Activated CD4-positive, alpha-beta T cell treated with anti-CD3 and anti-CD28 coated beads for 36 hours (primary cell): ENCODE data around the gene MBNL1. TPM values are rescaled to one million over a fixed set of nuclear protein-coding genes. Genes with fewer than 3 reads are reported as not detected.
A peak's percentile ranks its signal among the peaks of the same experiment; 100 is the strongest.

Experiments used
- ATAC-seq: fragments of 200-7000 bp; cut with Tn5 transposase; one replicate; pipeline ENCODE4 v1.10.0; 2021; ENCODE audit warnings: mild to moderate bottlenecking, moderate library complexity
- CTCF ChIA-PET: fragments of 350-600 bp; sonication (Branson Sonifier 250); formaldehyde crosslinking; loops from one replicate; lab custom pipeline; 2021; ENCODE audit warnings: antibody characterized with exemption; lab: Charles Lee
- POLR2A ChIA-PET: fragments of 350-600 bp; sonication (Branson Sonifier 250); formaldehyde crosslinking; loops from one replicate; lab custom pipeline; 2021; ENCODE audit warnings: antibody characterized with exemption, inconsistent platforms; lab: Charles Lee
- DNase-seq: peaks from one replicate; pipeline ENCODE4 v3.0.0-alpha.2; 2020
- H3K27ac Mint-ChIP-seq: one replicate; pipeline ENCODE4 v1.8.0; 2021; ENCODE audit warnings: mixed read lengths
- H3K27me3 Mint-ChIP-seq: one replicate; pipeline ENCODE4 v1.8.0; 2021; ENCODE audit warnings: mixed read lengths
- H3K36me3 Mint-ChIP-seq: one replicate; pipeline ENCODE4 v1.8.0; 2021; ENCODE audit warnings: low read depth, mixed read lengths
- H3K4me1 Mint-ChIP-seq: one replicate; pipeline ENCODE4 v1.8.0; 2021; ENCODE audit warnings: mixed read lengths
- H3K4me3 Mint-ChIP-seq: one replicate; pipeline ENCODE4 v1.8.0; 2021; ENCODE audit warnings: mild to moderate bottlenecking, moderate library complexity, mixed read lengths
- H3K9me3 Mint-ChIP-seq: one replicate; pipeline ENCODE4 v1.8.0; 2021; ENCODE audit warnings: low read depth, mixed read lengths
- intact Hi-C, 2 experiments: fragments of 100-400 bp; cut with DNase I in 1 of 2; cut with micrococcal nuclease in 1 of 2; formaldehyde crosslinking; loops; one replicate each; pipeline versions ENCODE4 v1.14.2 to v1.15.1; 2022 to 2024; cut with DNase I, micrococcal nuclease
- total RNA-seq, 2 experiments: library from RNA; stranded (reverse); gene quantifications; one replicate each; pipeline ENCODE4 v1.2.3, GENCODE V29; 2021

The MBNL1 gene
- total RNA-seq, 2 experiments from 2014 or later, result 317 to 481 TPM

GRCh38 chr3:152322756-152323155, 54.0 kb downstream of the MBNL1 start:
- POLR2A ChIA-PET, result no interaction called here
- H3K4me1 Mint-ChIP-seq, result peaks cover 82% of the 10 kb centered on the region

GRCh38 chr3:152323834-152324233, 55.1 kb downstream of the MBNL1 start:
- Mint-ChIP-seq H3K27ac (peak overlapping the region; percentile 73), H3K36me3 (peaks cover 38% of the 10 kb centered on the region), H3K9me3 (no peaks in the 10 kb centered on the region), H3K4me3 (peak overlapping the region; percentile 48), H3K27me3 (no peaks in the 10 kb centered on the region), H3K4me1 (peaks cover 81% of the 10 kb centered on the region)
- intact Hi-C loops, result loop anchor here (2.0 to 10.0 kb wide), 2 partner anchors 15 to 1301 kb away; no protein-coding TSS in a partner anchor
- CTCF ChIA-PET, result interaction anchor here (0.7 to 1.4 kb wide), 4 partner anchors 10 to 148 kb away, joined by 3 read pairs; no protein-coding TSS in a partner anchor
- DNase-seq (no peak), ATAC-seq (peak; percentile 78)
- POLR2A ChIA-PET, result interaction anchor here (1.2 kb wide), 1 partner anchor 9 kb away, joined by 3 read pairs; no protein-coding TSS in a partner anchor

More at GRCh38 chr3:152322756-152323155, 54.0 kb downstream of the MBNL1 start:
- intact Hi-C loops, result loop anchor here in 1 of 2 experiments (10.0 kb wide), 1 partner anchor 1302 kb away; no protein-coding TSS in a partner anchor
- Mint-ChIP-seq H3K4me3 (peak overlapping the region; percentile 18), H3K36me3 (peaks cover 37% of the 10 kb centered on the region), H3K27ac (peak overlapping the region; percentile 48), H3K27me3 (no peaks in the 10 kb centered on the region), H3K9me3 (no peaks in the 10 kb centered on the region)
- CTCF ChIA-PET, result no interaction called here
- DNase-seq, result no peak
- ATAC-seq, result no peak

DNA sequence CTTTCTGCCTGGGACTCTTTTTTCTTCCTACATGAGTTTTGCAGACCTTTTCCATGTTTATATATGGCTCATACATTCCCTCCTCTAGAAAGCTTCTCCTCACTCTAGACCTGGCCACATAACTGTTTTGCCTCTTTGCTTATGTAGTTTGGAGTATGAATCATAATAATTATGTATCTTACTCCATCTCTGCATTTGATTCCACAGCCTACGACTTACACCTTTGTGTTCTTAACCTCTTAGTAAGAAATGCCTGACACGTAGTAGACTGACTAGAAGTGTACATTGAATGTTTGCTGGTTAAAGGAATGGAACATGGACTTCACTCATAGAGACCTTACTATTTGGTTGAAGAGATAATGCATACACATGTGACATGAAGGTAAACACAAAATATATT, 56.4 kb downstream of the MBNL1 start:
- H3K4me1 Mint-ChIP-seq, result peaks cover 79% of the 10 kb centered on the region
- no peaks in the 10 kb centered on the region for H3K27me3 Mint-ChIP-seq
- no peaks in the 10 kb centered on the region for H3K9me3 Mint-ChIP-seq
- peaks cover 31% of the 10 kb centered on the region for H3K36me3 Mint-ChIP-seq
- POLR2A ChIA-PET, result no interaction called here
- CTCF ChIA-PET, result no interaction called here
- ATAC-seq (peak; percentile 58), DNase-seq (no peak)
- intact Hi-C loops, result loop anchor here (2.0 to 10.0 kb wide), 2 partner anchors 16 to 1300 kb away; no protein-coding TSS in a partner anchor
- peak overlapping the region; percentile 20 for H3K4me3 Mint-ChIP-seq
- peak overlapping the region; percentile 62 for H3K27ac Mint-ChIP-seq

- Mint-ChIP-seq H3K27me3 (no peaks in the 10 kb centered on the region), H3K9me3 (no peaks in the 10 kb centered on the region), H3K36me3 (peaks cover 41% of the 10 kb centered on the region), H3K27ac (peak overlapping the region; percentile 67), H3K4me1 (peaks cover 81% of the 10 kb centered on the region), H3K4me3 (no peak overlapping the region)
- POLR2A ChIA-PET, result no interaction called here
- DNase-seq (no peak), ATAC-seq (no peak)
- CTCF ChIA-PET, result interaction anchor here (1.8 to 2.2 kb wide), 3 partner anchors 10 to 23 kb away, joined by 3 to 6 read pairs (median 4); no protein-coding TSS in a partner anchor
- intact Hi-C loops, result loop anchor here in 1 of 2 experiments (10.0 kb wide), 1 partner anchor 1298 kb away; no protein-coding TSS in a partner anchor
Measured at GRCh38 chr3:152327203-152327602, 58.5 kb downstream of the MBNL1 start.

- DNase-seq (no peak), ATAC-seq (no peak)
- intact Hi-C loops, result loop anchor here in 1 of 2 experiments (10.0 kb wide), 1 partner anchor 1296 kb away; no protein-coding TSS in a partner anchor
- Mint-ChIP-seq H3K9me3 (no peaks in the 10 kb centered on the region), H3K4me1 (peaks cover 85% of the 10 kb centered on the region), H3K27ac (peak overlapping the region; percentile 30), H3K4me3 (no peak overlapping the region), H3K27me3 (no peaks in the 10 kb centered on the region), H3K36me3 (peaks cover 44% of the 10 kb centered on the region)
- ChIA-PET POLR2A (interaction anchor here (1.2 kb wide), 1 partner anchor 85 kb away, joined by 3 read pairs; no protein-coding TSS in a partner anchor), CTCF (interaction anchor here (0.7 to 2.2 kb wide), 7 partner anchors 8 to 53 kb away, joined by 3 to 6 read pairs (median 3); no protein-coding TSS in a partner anchor)
Measured at GRCh38 chr3:152328841-152329240, 60.1 kb downstream of the MBNL1 start.

GRCh38 chr3:152330559-152330958, 61.8 kb downstream of the MBNL1 start:
- intact Hi-C loops, result no loop called here
- H3K4me3 Mint-ChIP-seq, result no peak overlapping the region
- peaks cover 88% of the 10 kb centered on the region for H3K4me1 Mint-ChIP-seq

DNA sequence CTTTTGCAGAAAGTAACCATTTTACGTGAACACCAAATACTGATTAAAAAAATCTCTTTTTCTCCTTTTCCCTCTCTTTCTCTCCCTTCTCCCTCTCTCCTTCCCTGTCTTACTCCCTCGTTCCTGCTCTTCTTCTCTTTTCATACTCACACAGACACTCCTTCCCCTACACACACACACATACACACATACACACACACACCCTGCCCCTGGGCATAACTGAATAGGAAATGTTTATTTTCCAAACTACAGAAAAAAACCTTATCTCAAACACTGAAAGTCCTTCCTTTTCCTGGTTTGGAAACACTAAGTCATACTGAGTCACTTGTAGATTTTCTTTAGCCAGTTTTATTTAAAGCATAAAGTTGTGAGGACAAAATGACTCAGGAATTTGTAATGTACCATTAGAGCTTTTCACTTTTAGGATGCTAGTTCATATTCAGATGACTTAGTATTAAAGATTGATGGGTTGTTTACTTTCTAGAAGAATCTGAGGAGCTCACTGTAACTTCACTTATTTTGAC, 62.4 kb downstream of the MBNL1 start:
- intact Hi-C loops, result no loop called here

More at GRCh38 chr3:152330559-152330958, 61.8 kb downstream of the MBNL1 start:
- CTCF ChIA-PET, result interaction anchor here (1.4 kb wide), 1 partner anchor 22 kb away, joined by 3 read pairs; no protein-coding TSS in a partner anchor
- Mint-ChIP-seq H3K9me3 (no peaks in the 10 kb centered on the region), H3K27ac (peak overlapping the region; percentile 62), H3K36me3 (peaks cover 49% of the 10 kb centered on the region), H3K27me3 (no peaks in the 10 kb centered on the region)
- POLR2A ChIA-PET, result interaction anchor here (0.6 to 1.1 kb wide), 2 partner anchors 21 to 100 kb away, joined by 3 to 4 read pairs; no protein-coding TSS in a partner anchor
- DNase-seq (no peak), ATAC-seq (no peak)

DNA sequence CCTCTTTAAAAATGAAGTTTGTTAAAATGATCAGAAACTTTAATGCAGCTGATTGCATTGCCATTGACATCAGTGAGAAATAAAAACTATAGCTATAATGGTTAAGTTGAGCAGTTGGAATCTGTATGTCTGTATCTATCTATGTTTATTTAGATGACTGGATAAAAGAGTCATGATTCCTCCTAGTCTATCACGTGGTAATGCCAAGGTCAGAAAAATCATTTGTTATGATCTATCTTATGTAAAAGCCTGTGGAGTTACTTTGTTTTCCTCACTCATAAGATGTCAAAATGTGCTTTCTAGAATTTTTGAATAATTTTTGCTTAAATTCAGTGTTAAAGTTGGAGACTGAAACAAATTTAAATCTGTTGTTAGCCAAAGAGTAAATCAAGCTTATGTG, 63.3 kb downstream of the MBNL1 start:
- peaks cover 47% of the 10 kb centered on the region for H3K36me3 Mint-ChIP-seq
- no peaks in the 10 kb centered on the region for H3K9me3 Mint-ChIP-seq
- ATAC-seq (no peak), DNase-seq (no peak)
- ChIA-PET CTCF (interaction anchor here (0.6 to 2.2 kb wide), 7 partner anchors 10 to 58 kb away, joined by 3 to 11 read pairs (median 4); no protein-coding TSS in a partner anchor), POLR2A (interaction anchor here (0.6 to 1.0 kb wide), 4 partner anchors 20 to 123 kb away, joined by 3 to 13 read pairs (median 4); no protein-coding TSS in a partner anchor)
- H3K27ac Mint-ChIP-seq, result peak overlapping the region; percentile 19
- peaks cover 83% of the 10 kb centered on the region for H3K4me1 Mint-ChIP-seq
- no peak overlapping the region for H3K4me3 Mint-ChIP-seq
- intact Hi-C loops, result loop anchor here in 1 of 2 experiments (2.0 kb wide), 1 partner anchor 43 kb away; no protein-coding TSS in a partner anchor
- no peaks in the 10 kb centered on the region for H3K27me3 Mint-ChIP-seq

More for the DNA sequence above, 62.4 kb downstream of the MBNL1 start:
- no peak for DNase-seq
- no peaks in the 10 kb centered on the region for H3K9me3 Mint-ChIP-seq
- ChIA-PET POLR2A (interaction anchor here (0.6 to 1.1 kb wide), 5 partner anchors 19 to 122 kb away, joined by 3 to 13 read pairs (median 4); no protein-coding TSS in a partner anchor), CTCF (interaction anchor here (0.6 to 2.2 kb wide), 3 partner anchors 11 to 25 kb away, joined by 3 to 11 read pairs (median 3); no protein-coding TSS in a partner anchor)
- peaks cover 49% of the 10 kb centered on the region for H3K36me3 Mint-ChIP-seq
- peaks cover 88% of the 10 kb centered on the region for H3K4me1 Mint-ChIP-seq
- H3K27ac Mint-ChIP-seq, result peak overlapping the region; percentile 93
- H3K4me3 Mint-ChIP-seq, result peak overlapping the region; percentile 31
- ATAC-seq, result peak; percentile 47
- H3K27me3 Mint-ChIP-seq, result no peaks in the 10 kb centered on the region

DNA sequence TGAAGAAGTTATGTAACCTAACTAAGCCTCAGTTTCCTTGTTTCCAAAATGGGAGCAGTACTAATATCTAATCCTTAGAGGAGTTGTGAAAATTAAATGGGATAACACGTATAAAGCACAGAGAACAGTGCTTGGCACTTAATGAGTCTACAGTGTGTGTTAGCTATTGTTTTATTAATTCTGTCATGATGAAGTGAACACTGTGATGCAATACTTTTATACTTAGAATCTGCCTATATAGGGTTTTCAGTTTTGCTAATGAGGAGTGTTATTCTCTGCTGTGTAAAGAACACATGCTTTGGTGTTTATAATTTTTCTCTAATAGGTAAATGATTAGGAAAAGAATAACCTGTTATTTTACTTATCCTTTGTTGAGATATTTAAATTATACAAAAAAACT, 65.2 kb downstream of the MBNL1 start:
- ChIA-PET CTCF (no interaction called here), POLR2A (interaction anchor here (0.7 kb wide), 1 partner anchor 26 kb away, joined by 4 read pairs; no protein-coding TSS in a partner anchor)
- H3K4me3 Mint-ChIP-seq, result no peak overlapping the region
- H3K4me1 Mint-ChIP-seq, result peaks cover 82% of the 10 kb centered on the region
- intact Hi-C loops, result loop anchor here (2.0 kb wide), 3 partner anchors 17 to 45 kb away; no protein-coding TSS in a partner anchor
- H3K36me3 Mint-ChIP-seq, result peaks cover 55% of the 10 kb centered on the region
- ATAC-seq (no peak), DNase-seq (no peak)
- no peak overlapping the region for H3K27ac Mint-ChIP-seq
- H3K27me3 Mint-ChIP-seq, result no peaks in the 10 kb centered on the region
- H3K9me3 Mint-ChIP-seq, result peaks cover 2% of the 10 kb centered on the region

DNA sequence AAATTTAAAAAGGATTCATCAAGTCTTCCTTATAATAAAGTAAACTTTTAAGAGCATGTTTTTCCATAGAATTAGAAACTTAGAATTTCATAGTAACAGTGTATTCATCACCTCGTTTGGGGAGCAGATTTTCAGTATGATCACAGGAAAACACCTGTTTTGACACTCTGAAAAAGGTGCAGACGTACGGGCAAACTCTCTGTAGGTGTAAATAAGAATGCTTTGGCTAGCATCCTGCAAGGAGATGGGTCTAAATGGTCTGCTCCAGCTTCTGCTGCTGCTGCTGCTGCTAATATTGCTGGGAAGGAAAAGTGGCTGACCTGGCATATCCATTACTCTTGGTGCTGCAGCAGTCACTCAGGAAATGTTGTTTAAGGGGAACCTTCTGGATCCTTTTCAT, 66.0 kb downstream of the MBNL1 start:
- Mint-ChIP-seq H3K27me3 (no peaks in the 10 kb centered on the region), H3K9me3 (peaks cover 2% of the 10 kb centered on the region), H3K4me3 (no peak overlapping the region), H3K36me3 (peaks cover 58% of the 10 kb centered on the region), H3K4me1 (peaks cover 82% of the 10 kb centered on the region), H3K27ac (peak overlapping the region; percentile 81)
- DNase-seq (no peak), ATAC-seq (peak; percentile 3)
- ChIA-PET POLR2A (no interaction called here), CTCF (interaction anchor here (1.8 kb wide), 1 partner anchor 15 kb away, joined by 4 read pairs; no protein-coding TSS in a partner anchor)
- intact Hi-C loops, result loop anchor here in 1 of 2 experiments (2.0 kb wide), 2 partner anchors 16 to 32 kb away; no protein-coding TSS in a partner anchor

- peak; percentile 43 for ATAC-seq
- peaks cover 2% of the 10 kb centered on the region for H3K9me3 Mint-ChIP-seq
- H3K27me3 Mint-ChIP-seq, result no peaks in the 10 kb centered on the region
- no peak overlapping the region for H3K4me3 Mint-ChIP-seq
- H3K36me3 Mint-ChIP-seq, result peaks cover 62% of the 10 kb centered on the region
- no peak for DNase-seq
- peaks cover 83% of the 10 kb centered on the region for H3K4me1 Mint-ChIP-seq
- CTCF ChIA-PET, result interaction anchor here (1.8 kb wide), 1 partner anchor 15 kb away, joined by 4 read pairs; no protein-coding TSS in a partner anchor
- POLR2A ChIA-PET, result interaction anchor here (0.7 kb wide), 1 partner anchor 112 kb away, joined by 3 read pairs; no protein-coding TSS in a partner anchor
- intact Hi-C loops, result loop anchor here in 1 of 2 experiments (2.0 kb wide), 2 partner anchors 16 to 32 kb away; no protein-coding TSS in a partner anchor
- peak overlapping the region; percentile 81 for H3K27ac Mint-ChIP-seq
Measured at GRCh38 chr3:152335273-152335672, 66.5 kb downstream of the MBNL1 start.
